ENCODE data around the gene SEC31B. TPM values are rescaled to one million over a fixed set of nuclear protein-coding genes. Genes with fewer than 3 reads are reported as not detected.
A peak's percentile ranks its signal among the peaks of the same experiment; 100 is the strongest.

The SEC31B gene
- total RNA-seq, 2 donors from 2014 or later, result 6.3 to 13.2 TPM

DNA sequence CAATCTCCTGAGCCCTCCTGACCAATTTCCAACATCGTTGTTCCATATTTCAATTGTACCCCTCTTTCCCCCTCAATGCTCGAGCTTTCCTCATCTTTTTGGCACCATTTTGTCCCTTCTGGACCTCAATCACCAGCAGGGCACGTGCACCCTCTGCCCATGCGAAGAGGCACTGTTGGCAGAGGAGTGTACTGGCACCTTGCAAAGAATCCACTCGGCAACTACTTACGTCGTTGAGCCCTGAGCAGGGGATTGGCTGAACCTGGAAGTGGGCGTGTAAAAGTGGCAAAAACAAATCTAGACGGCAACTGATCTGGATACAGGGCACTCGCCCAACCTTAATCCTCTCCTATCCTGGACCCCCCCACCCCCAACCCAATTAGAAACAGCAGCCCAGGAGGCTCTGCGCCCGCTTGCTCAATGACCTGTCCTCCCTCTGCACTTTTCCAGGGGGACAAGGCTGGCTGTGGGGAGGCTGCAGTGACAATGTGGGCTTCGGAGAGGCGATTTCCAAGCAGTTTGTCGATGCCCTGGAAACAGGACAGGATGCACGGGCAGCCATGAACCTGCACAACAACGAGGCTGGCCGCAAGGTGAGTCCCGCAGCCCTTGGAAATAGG lies 38.1 kb downstream of the SEC31B start:
- peaks cover 16% of the 10 kb centered on the region for H3K27me3 ChIP-seq

DNA sequence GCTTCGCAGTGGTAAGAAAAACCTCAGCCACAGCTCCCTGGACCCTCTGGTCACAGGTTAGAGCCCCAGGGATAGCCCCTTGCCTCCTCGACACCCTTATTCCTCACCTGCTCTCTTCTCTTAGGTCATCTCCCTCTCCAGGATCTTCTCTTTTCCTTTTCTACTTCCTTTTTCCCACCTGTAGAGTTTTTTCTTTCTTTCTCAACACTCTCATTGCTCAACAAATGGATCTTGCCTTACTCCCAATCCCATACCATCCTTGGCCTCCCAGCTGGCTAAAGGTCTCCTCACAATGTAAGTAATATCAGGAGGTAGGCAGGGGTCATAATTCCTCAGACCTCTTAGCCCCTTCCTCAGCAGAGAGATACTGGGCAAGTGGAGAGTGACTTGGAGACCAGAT lies 39.7 kb downstream of the SEC31B start:
- no peak for DNase-seq
- intact Hi-C loops (cut with DNase I), result no loop called here

More for the DNA sequence above, 38.1 kb downstream of the SEC31B start:
- Histone ChIP-seq H3K36me3 (no peaks in the 10 kb centered on the region), H3K4me1 (peaks cover 5% of the 10 kb centered on the region), H3K27ac (no peak overlapping the region), H3K9ac (ENCODE audit: low read depth in 2 of 2, low read length in 2 of 2) (peak overlapping the region in 1 of 2 donors; percentile 13), H3K9me3 (no peaks in the 10 kb centered on the region), H3K4me3 (peak overlapping the region; percentile 45)
- DNase-seq, result peak; percentile 92
- TF ChIP-seq, protein P1, sequence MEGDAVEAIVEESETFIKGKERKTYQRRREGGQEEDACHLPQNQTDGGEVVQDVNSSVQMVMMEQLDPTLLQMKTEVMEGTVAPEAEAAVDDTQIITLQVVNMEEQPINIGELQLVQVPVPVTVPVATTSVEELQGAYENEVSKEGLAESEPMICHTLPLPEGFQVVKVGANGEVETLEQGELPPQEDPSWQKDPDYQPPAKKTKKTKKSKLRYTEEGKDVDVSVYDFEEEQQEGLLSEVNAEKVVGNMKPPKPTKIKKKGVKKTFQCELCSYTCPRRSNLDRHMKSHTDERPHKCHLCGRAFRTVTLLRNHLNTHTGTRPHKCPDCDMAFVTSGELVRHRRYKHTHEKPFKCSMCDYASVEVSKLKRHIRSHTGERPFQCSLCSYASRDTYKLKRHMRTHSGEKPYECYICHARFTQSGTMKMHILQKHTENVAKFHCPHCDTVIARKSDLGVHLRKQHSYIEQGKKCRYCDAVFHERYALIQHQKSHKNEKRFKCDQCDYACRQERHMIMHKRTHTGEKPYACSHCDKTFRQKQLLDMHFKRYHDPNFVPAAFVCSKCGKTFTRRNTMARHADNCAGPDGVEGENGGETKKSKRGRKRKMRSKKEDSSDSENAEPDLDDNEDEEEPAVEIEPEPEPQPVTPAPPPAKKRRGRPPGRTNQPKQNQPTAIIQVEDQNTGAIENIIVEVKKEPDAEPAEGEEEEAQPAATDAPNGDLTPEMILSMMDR (IDR thresholded peaks at IDR 0.05), result no peak
- intact Hi-C loops (cut with DNase I), result no loop called here

DNA sequence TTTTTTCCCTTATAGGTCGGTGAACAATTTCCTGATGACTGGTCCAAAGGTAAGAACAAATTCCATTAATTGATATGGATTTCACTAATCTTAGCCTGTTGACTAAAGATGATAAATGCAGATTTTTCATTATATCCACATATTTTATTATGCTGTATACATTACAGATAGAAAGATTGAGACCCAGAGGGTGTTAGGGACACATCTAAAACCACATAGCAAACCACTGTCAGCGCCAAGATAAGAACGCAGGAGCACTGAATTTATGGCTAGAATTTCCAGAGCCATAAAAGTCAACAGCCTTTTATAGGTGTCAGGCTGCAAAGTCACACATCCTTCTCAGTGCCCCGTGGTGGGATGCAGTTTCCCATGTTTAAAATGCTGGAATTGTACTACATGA lies 40.6 kb downstream of the SEC31B start:
- Histone ChIP-seq H3K27ac (no peak overlapping the region), H3K4me1 (peaks cover 5% of the 10 kb centered on the region), H3K9me3 (no peaks in the 10 kb centered on the region), H3K36me3 (no peaks in the 10 kb centered on the region), H3K9ac (ENCODE audit: low read depth in 2 of 2, low read length in 2 of 2) (no peak overlapping the region), H3K4me3 (no peak overlapping the region), H3K27me3 (peaks cover 16% of the 10 kb centered on the region)
- TF ChIP-seq, protein P1 (IDR thresholded peaks at IDR 0.05), result no peak
- DNase-seq, result no peak
- intact Hi-C loops (cut with DNase I), result no loop called here

More for the DNA sequence above, 39.7 kb downstream of the SEC31B start:
- H3K9me3 ChIP-seq, result no peaks in the 10 kb centered on the region
- peaks cover 16% of the 10 kb centered on the region for H3K27me3 ChIP-seq
- H3K36me3 ChIP-seq, result no peaks in the 10 kb centered on the region
- no peak overlapping the region for H3K4me3 ChIP-seq
- no peak overlapping the region for H3K9ac ChIP-seq (ENCODE audit: low read depth in 2 of 2, low read length in 2 of 2)
- TF ChIP-seq, protein P1 (IDR thresholded peaks at IDR 0.05), result no peak
- H3K4me1 ChIP-seq, result peaks cover 5% of the 10 kb centered on the region
- H3K27ac ChIP-seq, result no peak overlapping the region

DNA sequence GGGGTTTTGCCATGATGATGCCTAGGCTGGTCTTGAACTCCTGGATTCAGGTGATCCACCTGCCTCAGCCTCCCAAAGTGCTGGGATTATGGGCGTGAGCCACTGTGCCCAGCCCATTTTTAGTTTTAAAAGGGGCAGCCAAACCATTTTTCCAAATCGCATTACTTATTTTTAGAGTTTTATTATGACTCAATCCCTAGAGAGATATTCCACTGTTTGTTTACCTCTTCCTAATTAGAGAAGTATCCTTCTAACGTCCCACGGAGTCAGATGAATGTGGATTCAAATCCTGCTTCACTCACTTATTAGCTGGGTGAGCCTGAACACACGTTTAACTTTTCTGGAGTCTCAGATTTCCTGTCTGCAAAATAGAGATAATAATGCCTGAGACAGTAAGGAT lies 41.7 kb downstream of the SEC31B start:
- no peak overlapping the region for H3K4me3 ChIP-seq
- H3K9ac ChIP-seq (ENCODE audit: low read depth in 2 of 2, low read length in 2 of 2), result no peak overlapping the region
- H3K4me1 ChIP-seq, result peaks cover 5% of the 10 kb centered on the region
- DNase-seq, result no peak
- peaks cover 16% of the 10 kb centered on the region for H3K27me3 ChIP-seq
- no peaks in the 10 kb centered on the region for H3K9me3 ChIP-seq
- TF ChIP-seq, protein P1 (IDR thresholded peaks at IDR 0.05), result no peak
- H3K36me3 ChIP-seq, result no peaks in the 10 kb centered on the region
- intact Hi-C loops (cut with DNase I), result no loop called here
- H3K27ac ChIP-seq, result no peak overlapping the region

DNA sequence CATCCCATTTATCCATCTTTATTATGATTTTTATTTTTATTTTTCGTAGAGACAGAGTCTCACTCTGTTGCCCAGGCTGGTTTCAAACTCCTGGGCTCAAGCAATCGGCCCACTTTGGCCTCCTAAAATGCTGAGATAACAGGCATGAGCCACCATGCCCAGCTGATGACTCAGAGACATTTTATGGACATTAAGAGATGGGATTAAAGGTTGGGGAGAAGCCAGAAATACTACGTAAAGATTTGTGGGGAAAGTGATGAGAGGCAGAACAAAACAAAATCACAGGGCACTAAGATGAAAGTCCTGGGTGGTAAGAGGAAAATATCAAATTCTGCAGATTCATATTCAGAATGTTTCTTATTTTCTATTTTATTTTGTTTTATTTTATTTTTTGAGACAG lies 49.3 kb downstream of the SEC31B start:
- H3K9me3 ChIP-seq, result no peaks in the 10 kb centered on the region
- no peaks in the 10 kb centered on the region for H3K4me1 ChIP-seq
- no peak overlapping the region for H3K27ac ChIP-seq
- no peak overlapping the region for H3K9ac ChIP-seq (ENCODE audit: low read depth in 2 of 2, low read length in 2 of 2)
- H3K4me3 ChIP-seq, result no peak overlapping the region
- TF ChIP-seq, protein P1 (IDR thresholded peaks at IDR 0.05), result no peak
- intact Hi-C loops (cut with DNase I), result no loop called here
- no peaks in the 10 kb centered on the region for H3K27me3 ChIP-seq
- DNase-seq, result no peak
- no peaks in the 10 kb centered on the region for H3K36me3 ChIP-seq

Measured in colonic mucosa (tissue), 4 donors.